GM23338 (cell line): ENCODE results near the gene CABP2. TPM values are rescaled to one million over a fixed set of nuclear protein-coding genes. Genes with fewer than 3 reads are reported as not detected.

Experiments
- ATAC-seq: fragments of 200-7000 bp; cut with Tn5 transposase; 3 replicates; pipeline ENCODE4 v1.9.1; 2020
- DNase-seq: peaks from one replicate; pipeline ENCODE4 v3.0.0-alpha.2; 2015; ENCODE audit warnings: low spot score
- H2AFZ ChIP-seq: fragments of 200-600 bp; sonication (generic); 2 replicates; pipeline ENCODE4 v1.8.0; 2016; ENCODE audit warnings: antibody characterized with exemption, mild to moderate bottlenecking, moderate library complexity
- H3F3A ChIP-seq: fragments of 200-600 bp; sonication (generic); replicated peaks from 2 replicates; pipeline ENCODE4 v1.8.0; 2017; ENCODE audit warnings: antibody characterized with exemption, mixed run types, low read depth
- H3K27ac ChIP-seq: fragments of 200-600 bp; sonication (generic); 2 replicates; pipeline ENCODE4 v1.6.1; 2016; ENCODE audit warnings: low read depth
- H3K27me3 ChIP-seq: fragments of 200-600 bp; sonication (generic); 2 replicates; pipeline ENCODE4 v1.8.0; 2016; ENCODE audit warnings: mild to moderate bottlenecking, mixed run types, moderate library complexity; ENCODE audit not compliant: insufficient read depth
- H3K36me3 ChIP-seq: fragments of 200-600 bp; sonication (generic); 2 replicates; pipeline ENCODE4 v1.8.0; 2016; ENCODE audit warnings: mild to moderate bottlenecking; ENCODE audit not compliant: insufficient read depth
- H3K4me1 ChIP-seq: fragments of 200-600 bp; sonication (generic); 2 replicates; pipeline ENCODE4 v1.8.0; 2016; ENCODE audit warnings: mild to moderate bottlenecking, moderate library complexity; ENCODE audit not compliant: insufficient read depth
- H3K4me2 ChIP-seq: fragments of 200-600 bp; sonication (generic); 2 replicates; pipeline ENCODE4 v1.7.1; 2017; ENCODE audit warnings: mixed run types
- H3K4me3 ChIP-seq: fragments of 200-600 bp; sonication (generic); 2 replicates; pipeline ENCODE4 v1.6.1; 2016; ENCODE audit warnings: mixed run types
- H3K79me2 ChIP-seq: fragments of 200-600 bp; sonication (generic); replicated peaks from 2 replicates; pipeline ENCODE4 v1.8.0; 2017; ENCODE audit warnings: mild to moderate bottlenecking; ENCODE audit not compliant: insufficient read depth
- H3K9me2 ChIP-seq: fragments of 200-600 bp; sonication (generic); 2 replicates; pipeline ENCODE4 v1.8.0; 2017; ENCODE audit not compliant: insufficient read depth
- H4K20me1 ChIP-seq: fragments of 200-600 bp; sonication (generic); replicated peaks from 2 replicates; pipeline ENCODE4 v1.8.0; 2017; ENCODE audit warnings: mild to moderate bottlenecking; ENCODE audit not compliant: insufficient read depth
- H3K27ac Mint-ChIP-seq: 2 replicates; pipeline ENCODE4 v1.8.0; 2020; ENCODE audit warnings: inconsistent platforms, mild to moderate bottlenecking, moderate library complexity, mixed read lengths
- H3K27me3 Mint-ChIP-seq: 3 replicates; pipeline ENCODE4 v1.8.0; 2022; ENCODE audit warnings: low read depth, mild to moderate bottlenecking, moderate library complexity, mixed read lengths, inconsistent platforms; ENCODE audit not compliant: insufficient read depth, poor library complexity
- H3K36me3 Mint-ChIP-seq: 3 replicates; pipeline ENCODE4 v1.8.0; 2021; ENCODE audit warnings: low read depth, mild to moderate bottlenecking, inconsistent platforms, moderate library complexity, mixed read lengths
- H3K4me1 Mint-ChIP-seq: 3 replicates; pipeline ENCODE4 v1.8.0; 2020; ENCODE audit warnings: mild to moderate bottlenecking, inconsistent platforms, mixed read lengths
- H3K4me3 Mint-ChIP-seq: 3 replicates; pipeline ENCODE4 v1.8.0; 2021; ENCODE audit warnings: moderate library complexity, mild to moderate bottlenecking, inconsistent platforms, mixed read lengths
- H3K9me3 Mint-ChIP-seq: 3 replicates; pipeline ENCODE4 v1.8.0; 2020; ENCODE audit warnings: moderate library complexity, mild to moderate bottlenecking, inconsistent platforms, mixed read lengths
- CREB1 ChIP-seq: fragments of 250-450 bp; sonication (Bioruptor Pico); IDR thresholded peaks from 2 replicates; pipeline ENCODE4 v1.5.0; 2020; ENCODE audit warnings: low read depth, mild to moderate bottlenecking, moderate library complexity
- CTCF ChIP-seq, 2 experiments: fragments of 200-600 bp in 1 of 2; sonication (generic) in 1 of 2; conservative IDR thresholded peaks; 2 replicates each; pipeline versions ENCODE4 v1.5.1 to v1.6.1; 2016 to 2017; ENCODE audit warnings: antibody characterized with exemption in 2 of 2, low read depth in 2 of 2, mild to moderate bottlenecking in 2 of 2, moderate library complexity in 1 of 2
- ETS1 ChIP-seq: IDR thresholded peaks from 2 replicates; pipeline ENCODE4 v1.6.1; 2016; ENCODE audit warnings: antibody characterized with exemption
- EZH2 ChIP-seq: fragments of 200-600 bp; sonication (generic); IDR thresholded peaks from one replicate; pipeline ENCODE4 v1.8.0; 2017; ENCODE audit warnings: antibody characterized with exemption, mild to moderate bottlenecking, low read depth; ENCODE audit not compliant: unreplicated experiment
- EZH2phosphoT487 ChIP-seq: fragments of 200-600 bp; sonication (generic); IDR thresholded peaks from one replicate; pipeline ENCODE4 v1.8.1; 2018; ENCODE audit warnings: antibody characterized with exemption; ENCODE audit not compliant: unreplicated experiment
- JUNB ChIP-seq: IDR thresholded peaks from one replicate; pipeline ENCODE4 v1.6.1; 2016; ENCODE audit warnings: antibody characterized with exemption; ENCODE audit not compliant: unreplicated experiment
- NANOG ChIP-seq: IDR thresholded peaks from 2 replicates; pipeline ENCODE4 v1.6.1; 2016; ENCODE audit warnings: antibody characterized with exemption, borderline replicate concordance
- POLR2AphosphoS5 ChIP-seq: IDR thresholded peaks from 2 replicates; pipeline ENCODE4 v1.6.1; 2016; ENCODE audit warnings: antibody characterized with exemption, low read depth
- REST ChIP-seq: IDR thresholded peaks from one replicate; pipeline ENCODE4 v1.6.1; 2018; ENCODE audit warnings: antibody characterized with exemption; ENCODE audit not compliant: unreplicated experiment
- STAT1 ChIP-seq: IDR thresholded peaks from one replicate; pipeline ENCODE4 v1.6.1; 2016; ENCODE audit warnings: antibody characterized with exemption; ENCODE audit not compliant: unreplicated experiment
- ZNF114 ChIP-seq: fragments of 250-450 bp; sonication (Bioruptor Pico); IDR thresholded peaks from 2 replicates; pipeline ENCODE4 v1.5.0; 2020; ENCODE audit warnings: mild to moderate bottlenecking, moderate library complexity
- ZNF331 ChIP-seq: fragments of 250-450 bp; sonication (Bioruptor Pico); IDR thresholded peaks from 2 replicates; pipeline ENCODE4 v1.5.0; 2020; ENCODE audit warnings: low read depth, mild to moderate bottlenecking, moderate library complexity
- ZNF462 ChIP-seq: fragments of 250-450 bp; sonication (Bioruptor Pico); IDR thresholded peaks from 2 replicates; pipeline ENCODE4 v1.5.0; 2020; ENCODE audit warnings: mild to moderate bottlenecking, moderate library complexity
- polyA plus RNA-seq: library from polyadenylated mRNA; unstranded; fragments of >200 nt; fragmentation: Nextera tagmentation; extraction: Ambion mirVana; gene quantifications from 2 replicates; pipeline ENCODE4 v1.2.1, GENCODE V29; 2016
- total RNA-seq: library from RNA; depleted of rRNA; stranded (reverse); fragments of >200 nt; shearing (Covaris generic); gene quantifications from 2 replicates; pipeline ENCODE4 v1.2.3, GENCODE V29; 2014

The CABP2 gene
- total and polyA plus RNA-seq, 2 experiments from 2014 or later, result not detected

GRCh38 chr11:67514116-67514515, 9.1 kb downstream of the CABP2 start:
- Histone ChIP-seq H3K27me3 (no peaks in the 10 kb centered on the region), H3F3A (no peaks in the 10 kb centered on the region), H3K4me1 (peaks cover 2% of the 10 kb centered on the region; the same call in 1 of the 2 replicates), H3K79me2 (no peaks in the 10 kb centered on the region), H2AFZ (no peak overlapping the region), H3K27ac (no peak overlapping the region), H3K9me2 (no peaks in the 10 kb centered on the region), H4K20me1 (no peaks in the 10 kb centered on the region), H3K36me3 (no peaks in the 10 kb centered on the region), H3K4me2 (no peak overlapping the region), H3K4me3 (no peak overlapping the region)
- ATAC-seq (no peak), DNase-seq (no peak)
- no peaks in the 10 kb centered on the region; the same call in 2 of the 3 replicates for H3K36me3 Mint-ChIP-seq
- TF ChIP-seq CREB1 (CRISPR knock-in tag) (no peak), EZH2 (no peak), NANOG (no peak), ZNF331 (no peak), ETS1 (no peak), POLR2AphosphoS5 (no peak), JUNB (no peak), ZNF462 (CRISPR knock-in tag) (no peak), ZNF114 (no peak), CTCF (conservative IDR thresholded peaks at IDR 0.05; ENCODE audit: low read depth in 2 of 2) (no peak), STAT1 (no peak), EZH2phosphoT487 (no peak), REST (no peak)
- H3K4me1 Mint-ChIP-seq, result peaks cover 1% of the 10 kb centered on the region; the same call in 1 of the 3 replicates
- H3K9me3 Mint-ChIP-seq, result peaks cover 2% of the 10 kb centered on the region; the same call in 1 of the 3 replicates
- H3K27me3 Mint-ChIP-seq, result peaks cover 11% of the 10 kb centered on the region
- no peak overlapping the region for H3K27ac Mint-ChIP-seq
- H3K4me3 Mint-ChIP-seq, result no peak overlapping the region
